GM12864 (cell line): ENCODE data around the gene LTBP1.

Experiments used
- DNase-seq: peaks from one replicate; pipeline ENCODE4 v3.0.0-alpha.2; 2011; ENCODE audit warnings: low read depth
- H3K4me3 ChIP-seq: 2 replicates; pipeline ENCODE4 v1.5.1; 2011; ENCODE audit warnings: mild to moderate bottlenecking, low read depth, low read length, control low read depth
- CTCF ChIP-seq: IDR thresholded peaks from 2 replicates; pipeline ENCODE4 v1.5.1; 2011; ENCODE audit warnings: low read depth, mild to moderate bottlenecking, moderate library complexity, low read length, control low read depth, inconsistent platforms; ENCODE audit errors: missing control alignments

LTBP1 gene

DNA sequence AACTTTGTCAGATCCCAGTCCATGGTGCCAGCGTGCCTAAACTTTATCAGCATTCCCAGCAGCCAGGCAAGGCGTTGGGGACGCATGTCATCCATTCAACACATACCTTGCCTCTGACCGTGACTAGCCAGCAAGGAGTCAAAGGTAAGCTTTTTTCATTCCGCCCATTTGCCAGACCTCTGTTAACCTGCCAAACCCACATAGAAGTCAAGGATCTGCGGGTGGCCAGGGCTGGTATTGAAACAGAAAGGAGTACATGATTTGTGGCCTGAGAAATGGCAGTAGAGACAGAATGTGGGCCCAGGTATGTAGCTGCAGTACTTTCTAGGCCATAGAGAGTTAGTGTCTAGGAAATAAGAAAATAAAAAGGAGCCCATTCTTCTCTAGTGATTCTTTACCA, 240.2 kb downstream of the LTBP1 start:
- DNase-seq, result no peak
- no peak for TF ChIP-seq CTCF
- no peak overlapping the region for H3K4me3 ChIP-seq

GRCh38 chr2:33188799-33189198, 242.0 kb downstream of the LTBP1 start:
- no peak for DNase-seq
- no peak for TF ChIP-seq CTCF
- H3K4me3 ChIP-seq, result no peak overlapping the region

- TF ChIP-seq CTCF, result no peak
- no peak for DNase-seq
- no peak overlapping the region for H3K4me3 ChIP-seq
Observed at GRCh38 chr2:33190393-33190937, 243.7 kb downstream of the LTBP1 start.

DNA sequence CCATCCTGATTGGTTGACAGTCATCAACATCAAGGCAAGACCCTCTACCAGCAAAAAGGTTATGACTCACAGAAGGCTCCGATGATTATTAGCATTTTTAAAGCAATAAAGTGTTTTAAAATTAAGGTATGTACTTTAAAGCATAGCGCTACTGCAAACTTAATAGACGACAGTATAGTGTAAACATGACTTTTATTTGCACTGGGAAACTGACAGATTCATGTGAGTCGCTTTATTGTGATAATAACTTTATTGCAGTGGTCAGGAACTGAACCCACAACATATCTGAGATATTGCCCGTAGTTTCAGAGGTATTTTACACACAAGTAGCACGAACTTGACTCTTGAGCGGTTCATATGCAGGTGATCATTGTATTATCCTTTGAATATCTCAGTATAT, 249.1 kb downstream of the LTBP1 start:
- H3K4me3 ChIP-seq, result no peak overlapping the region
- TF ChIP-seq CTCF, result no peak
- no peak for DNase-seq

- no peak overlapping the region for H3K4me3 ChIP-seq
- DNase-seq, result no peak
- no peak for TF ChIP-seq CTCF
Observed at GRCh38 chr2:33196700-33197099, 249.9 kb downstream of the LTBP1 start.

DNA sequence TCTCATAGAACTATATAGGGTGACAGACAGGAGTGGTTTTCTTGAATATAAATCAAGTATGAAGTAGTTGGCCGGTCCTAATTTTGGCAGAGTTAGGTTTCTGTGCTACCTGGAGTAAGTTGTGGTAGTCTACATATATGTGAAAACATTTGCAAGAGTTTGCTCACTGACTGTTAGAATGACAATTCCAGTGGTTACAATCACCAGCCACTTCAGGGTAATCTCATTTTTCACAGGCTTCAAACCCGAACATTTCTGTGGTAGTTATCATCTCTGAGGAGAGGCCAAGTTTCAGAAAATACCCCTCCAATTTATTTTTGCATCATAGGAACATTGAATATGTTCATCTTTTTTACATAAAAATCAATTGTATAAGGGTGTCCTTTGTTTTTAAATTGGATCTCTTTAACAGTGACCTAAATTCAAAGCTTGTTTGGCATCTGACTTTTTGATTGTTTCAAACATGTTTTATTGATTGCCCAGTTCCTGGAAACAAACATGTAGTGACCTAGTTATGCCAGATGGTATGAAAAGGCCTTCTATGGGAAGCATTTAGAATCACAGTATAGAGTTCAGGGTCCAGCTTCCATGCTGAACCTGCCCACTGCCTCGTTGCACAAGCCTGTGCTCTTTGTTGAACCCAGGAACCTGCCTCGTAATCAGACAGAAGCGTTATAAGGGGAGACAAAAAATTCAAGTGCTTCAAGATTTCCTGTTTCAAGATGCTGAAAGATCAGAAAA, 250.6 kb downstream of the LTBP1 start:
- no peak for DNase-seq
- no peak for TF ChIP-seq CTCF
- no peak overlapping the region for H3K4me3 ChIP-seq
